Stomach (tissue), 4 donors: ENCODE measurements around the gene HAVCR2.

Experiments used
- CTCF ChIP-seq, 7 experiments: fragments of 450-650 bp in 4 of 7; fragments of 200-600 bp in 3 of 7; sonication (generic) in 3 of 7; IDR thresholded peaks; one replicate each; pipeline ENCODE4 v1.5.1; 2016 to 2019; ENCODE audit warnings: antibody characterized with exemption in 7 of 7, control low read depth in 2 of 7, mild to moderate bottlenecking in 1 of 7
- POLR2A ChIP-seq, 4 donors: fragments of 450-650 bp; IDR thresholded peaks; one replicate each; pipeline ENCODE4 v1.6.1; 2016; ENCODE audit warnings: antibody characterized with exemption in 4 of 4, control low read depth in 2 of 4, mild to moderate bottlenecking in 1 of 4, moderate library complexity in 1 of 4

GRCh38 chr5:157085930-157086329, 22.9 kb downstream of the HAVCR2 start:
- TF ChIP-seq POLR2A (IDR thresholded peaks at IDR 0.05) (no peak), CTCF (IDR thresholded peaks at IDR 0.05) (no peak)
